HEK293 (cell line): ENCODE results near the gene NUDT22.

Experiments
- CTCF ChIA-PET: fragments of 350-600 bp; formaldehyde crosslinking; extraction: SDS; loops from one replicate; lab custom pipeline; 2021; ENCODE audit warnings: antibody characterized with exemption; lab: Yijun Ruan, JAX
- POLR2A ChIA-PET: fragments of 300-600 bp; formaldehyde crosslinking; extraction: SDS; loops from one replicate; lab custom pipeline; 2020; ENCODE audit warnings: antibody characterized with exemption, inconsistent platforms; lab: Yijun Ruan, JAX
- H3K27ac ChIP-seq: fragments of 200-500 bp; sonication (Bioruptor generic); 2 replicates; pipeline ENCODE4 v1.5.1; 2014; ENCODE audit warnings: low read depth, low read length, control low read depth, inconsistent platforms; ENCODE audit errors: extremely low read depth
- H3K36me3 ChIP-seq, 2 experiments: fragments of 200-500 bp in 1 of 2; sonication (Bioruptor generic) in 1 of 2; 1 replicate in 1 of 2; 2 replicates in 1 of 2; pipeline ENCODE4 v1.5.1; 2014 to 2017; ENCODE audit warnings: inconsistent platforms in 2 of 2, low read length in 2 of 2; ENCODE audit not compliant: control insufficient read depth in 2 of 2, insufficient read depth in 1 of 2
- H3K4me1 ChIP-seq: fragments of 200-500 bp; sonication (Bioruptor generic); 2 replicates; pipeline ENCODE4 v1.5.1; 2014; ENCODE audit warnings: mild to moderate bottlenecking, low read length, inconsistent platforms; ENCODE audit not compliant: control insufficient read depth, insufficient read depth
- H3K4me3 ChIP-seq: 2 replicates; pipeline ENCODE4 v1.5.1; 2011; ENCODE audit warnings: low read depth, mild to moderate bottlenecking, control low read depth, low read length, moderate library complexity
- H3K9me3 ChIP-seq: fragments of 200-500 bp; sonication (Bioruptor generic); 2 replicates; pipeline ENCODE4 v1.5.1; 2014; ENCODE audit warnings: low read depth, low read length, inconsistent platforms; ENCODE audit not compliant: control insufficient read depth, insufficient read depth
- GLI2 ChIP-seq: fragments of 450-650 bp; formaldehyde crosslinking; IDR thresholded peaks from 2 replicates; pipeline ENCODE4; 2017; ENCODE audit warnings: missing biosample characterization, missing genetic modification characterization, low read depth, borderline replicate concordance
- HOXD13 ChIP-seq: sonication (generic); formaldehyde crosslinking; IDR thresholded peaks from 2 replicates; pipeline ENCODE4 v1.8.0; 2022; ENCODE audit warnings: missing genetic modification reagents, borderline replicate concordance
- IKZF3 ChIP-seq: fragments of 450-650 bp; IDR thresholded peaks from 2 replicates; pipeline ENCODE4 v1.5.0; 2018; ENCODE audit warnings: missing biosample characterization, mild to moderate bottlenecking, missing genetic modification characterization, moderate library complexity
- KLF1 ChIP-seq: fragments of 450-650 bp; formaldehyde crosslinking; IDR thresholded peaks from 2 replicates; pipeline ENCODE4 v1.5.1; 2016; ENCODE audit warnings: missing biosample characterization, missing genetic modification characterization
- KLF10 ChIP-seq: fragments of 450-650 bp; IDR thresholded peaks from 2 replicates; pipeline ENCODE4 v1.5.1; 2018; ENCODE audit warnings: missing biosample characterization, mild to moderate bottlenecking, missing genetic modification characterization
- KLF7 ChIP-seq: fragments of 450-650 bp; formaldehyde crosslinking; IDR thresholded peaks from 2 replicates; pipeline ENCODE4 v1.5.1; 2016; ENCODE audit warnings: missing biosample characterization, missing genetic modification characterization, borderline replicate concordance
- KLF8 ChIP-seq: fragments of 450-650 bp; formaldehyde crosslinking; IDR thresholded peaks from 2 replicates; pipeline ENCODE4 v1.5.1; 2016; ENCODE audit warnings: missing biosample characterization, missing genetic modification characterization
- MEIS1 ChIP-seq: sonication (generic); formaldehyde crosslinking; IDR thresholded peaks from 2 replicates; pipeline ENCODE4 v1.8.1; 2022; ENCODE audit warnings: missing genetic modification reagents, mild to moderate bottlenecking, borderline replicate concordance
- SCRT1 ChIP-seq: fragments of 450-650 bp; formaldehyde crosslinking; IDR thresholded peaks from 2 replicates; pipeline ENCODE4 v1.5.1; 2016; ENCODE audit warnings: missing biosample characterization, missing genetic modification characterization, borderline replicate concordance
- YY2 ChIP-seq: fragments of 450-650 bp; formaldehyde crosslinking; IDR thresholded peaks from 2 replicates; pipeline ENCODE4 v1.5.1; 2016; ENCODE audit warnings: missing biosample characterization, missing genetic modification characterization
- ZBTB1 ChIP-seq: fragments of 450-650 bp; formaldehyde crosslinking; IDR thresholded peaks from 2 replicates; pipeline ENCODE4 v1.5.1; 2016; ENCODE audit warnings: missing biosample characterization, missing genetic modification characterization
- ZBTB17 ChIP-seq: fragments of 450-650 bp; formaldehyde crosslinking; IDR thresholded peaks from 2 replicates; pipeline ENCODE4 v1.5.1; 2016; ENCODE audit warnings: missing biosample characterization, missing genetic modification characterization
- ZBTB21 ChIP-seq: fragments of 450-650 bp; formaldehyde crosslinking; IDR thresholded peaks from 2 replicates; pipeline ENCODE4 v1.5.1; 2017; ENCODE audit warnings: missing biosample characterization, missing genetic modification characterization
- ZBTB7A ChIP-seq: fragments of 450-650 bp; formaldehyde crosslinking; IDR thresholded peaks from 2 replicates; pipeline ENCODE4 v1.5.1; 2016; ENCODE audit warnings: low read depth, missing biosample characterization, missing genetic modification characterization
- ZNF112 ChIP-seq: fragments of 450-650 bp; formaldehyde crosslinking; IDR thresholded peaks from 2 replicates; pipeline ENCODE4 v1.5.0; 2017; ENCODE audit warnings: missing biosample characterization, missing genetic modification characterization
- ZNF121 ChIP-seq: fragments of 450-650 bp; formaldehyde crosslinking; IDR thresholded peaks from 2 replicates; pipeline ENCODE4 v1.5.1; 2016; ENCODE audit warnings: missing biosample characterization, missing genetic modification characterization
- ZNF24 ChIP-seq: fragments of 450-650 bp; formaldehyde crosslinking; IDR thresholded peaks from 2 replicates; pipeline ENCODE4 v1.5.1; 2016; ENCODE audit warnings: missing biosample characterization, missing genetic modification characterization
- ZNF311 ChIP-seq: fragments of 450-650 bp; formaldehyde crosslinking; IDR thresholded peaks from 2 replicates; pipeline ENCODE4 v1.5.1; 2017; ENCODE audit warnings: missing biosample characterization, missing genetic modification characterization, borderline replicate concordance
- ZNF555 ChIP-seq: fragments of 450-650 bp; formaldehyde crosslinking; conservative IDR thresholded peaks from 2 replicates; pipeline ENCODE4 v1.5.1; 2017; ENCODE audit warnings: missing biosample characterization, mild to moderate bottlenecking, missing genetic modification characterization, inconsistent platforms
- ZNF660 ChIP-seq: fragments of 450-650 bp; IDR thresholded peaks from 2 replicates; pipeline ENCODE4 v1.5.1; 2018; ENCODE audit warnings: missing biosample characterization, mild to moderate bottlenecking, missing genetic modification characterization
- ZNF777 ChIP-seq: fragments of 450-650 bp; formaldehyde crosslinking; IDR thresholded peaks from 2 replicates; pipeline ENCODE4 v1.5.1; 2017; ENCODE audit warnings: missing biosample characterization, missing genetic modification characterization, borderline replicate concordance
- ZXDB ChIP-seq: fragments of 450-650 bp; formaldehyde crosslinking; IDR thresholded peaks from 2 replicates; pipeline ENCODE4 v1.5.1; 2016; ENCODE audit warnings: missing biosample characterization, missing genetic modification characterization
- TF ChIP-seq, protein P1 (sequence below): fragments of 450-650 bp; formaldehyde crosslinking; IDR thresholded peaks from 2 replicates; pipeline ENCODE4 v1.5.1; 2016; ENCODE audit warnings: missing biosample characterization, missing genetic modification characterization
- TF ChIP-seq, protein P2 (sequence below): fragments of 450-650 bp; formaldehyde crosslinking; IDR thresholded peaks from 2 replicates; pipeline ENCODE4 v1.5.1; 2016; ENCODE audit warnings: missing biosample characterization, missing genetic modification characterization
- TF ChIP-seq, protein P3 (sequence below): fragments of 450-650 bp; formaldehyde crosslinking; IDR thresholded peaks from 2 replicates; pipeline ENCODE4 v1.5.1; 2016; ENCODE audit warnings: missing biosample characterization, missing genetic modification characterization
- TF ChIP-seq, protein P4 (sequence below): fragments of 450-650 bp; formaldehyde crosslinking; IDR thresholded peaks from 2 replicates; pipeline ENCODE4 v1.5.1; 2016; ENCODE audit warnings: missing biosample characterization, missing genetic modification characterization
- TF ChIP-seq, protein P5 (sequence below): fragments of 450-650 bp; formaldehyde crosslinking; IDR thresholded peaks from 2 replicates; pipeline ENCODE4; 2016; ENCODE audit warnings: missing biosample characterization, missing genetic modification characterization
- TF ChIP-seq, protein P6 (sequence below): fragments of 450-650 bp; formaldehyde crosslinking; optimal IDR thresholded peaks from 2 replicates; pipeline ENCODE3; 2016; ENCODE audit warnings: missing biosample characterization, mild to moderate bottlenecking, missing genetic modification characterization

Gene NUDT22

DNA sequence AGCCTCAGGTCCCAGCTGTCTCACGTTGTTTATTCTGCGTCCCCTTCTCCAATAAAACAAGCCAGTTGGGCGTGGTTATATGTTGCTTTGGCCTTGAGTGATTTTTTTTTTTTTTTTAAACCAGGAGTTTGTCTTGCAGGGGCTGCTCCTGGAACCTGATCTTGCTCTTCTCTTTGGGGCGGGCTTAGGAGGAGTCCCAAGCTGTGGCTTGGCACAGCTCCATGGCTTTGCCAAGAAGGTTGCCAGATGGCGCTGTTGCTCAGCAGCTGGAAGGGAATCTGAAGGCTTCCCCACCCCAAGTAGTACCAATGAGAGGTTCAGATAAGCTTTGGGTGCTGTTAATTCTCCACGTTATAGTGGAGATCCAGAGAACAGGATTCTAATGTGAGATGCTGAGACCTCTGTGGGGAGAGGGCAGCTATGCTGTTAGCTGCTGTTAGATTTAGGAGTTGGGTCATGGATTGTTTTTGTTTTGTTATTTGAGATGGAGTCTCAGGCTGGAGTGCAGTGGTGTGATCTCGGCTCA is 21.5 kb upstream of the NUDT22 start:
- Histone ChIP-seq H3K27ac (peak overlapping the region; percentile 55), H3K4me1 (0 out of 2 replicates have a peak, but pooled peaks cover 8% of the 10 kb centered on the region), H3K4me3 (no peak overlapping the region), H3K9me3 (no peaks in the 10 kb centered on the region), H3K36me3 (peaks cover 4 to 75% of the 10 kb centered on the region in 2 experiments; a peak in 2 of 3 replicates)
- CTCF ChIA-PET, result interaction anchor here (0.6 to 4.7 kb wide), 32 partner anchors 8 to 448 kb away, joined by 3 to 78 read pairs (median 5); partner anchors contain the start of genes BAD, CATSPERZ, FKBP2 and NUDT22
- POLR2A ChIA-PET, result interaction anchor here (0.6 to 4.7 kb wide), 22 partner anchors 8 to 916 kb away, joined by 3 to 32 read pairs (median 5); partner anchors contain the start of genes BAD, ESRRA, FKBP2 and NUDT22
- TF ChIP-seq ZBTB1 (no peak), ZNF121 (tag by site-specific recombination) (no peak), GLI2 (tag by site-specific recombination) (no peak), ZNF660 (tag by site-specific recombination) (peak; percentile 24; the same call in 1 of the 2 replicates), ZNF311 (tag by site-specific recombination) (no peak), IKZF3 (tag by site-specific recombination) (peak; percentile 69), ZNF112 (tag by site-specific recombination) (no peak), ZBTB7A (tag by site-specific recombination) (no peak), KLF10 (0 out of 2 replicates have a peak, but pooled peaks have one; percentile 24), MEIS1 (CRISPR knock-in tag) (no peak), HOXD13 (no peak), SCRT1 (tag by site-specific recombination) (no peak), YY2 (tag by site-specific recombination) (no peak), ZBTB21 (tag by site-specific recombination) (no peak), KLF1 (peak; percentile 80), KLF8 (tag by site-specific recombination) (peak; percentile 67; the same call in 1 of the 2 replicates), ZBTB17 (peak; percentile 87), KLF7 (0 out of 2 replicates have a peak, but pooled peaks have one; percentile 24), ZNF24 (0 out of 2 replicates have a peak, but pooled peaks have one; percentile 44), ZNF555 (no peak), ZXDB (peak; percentile 93), ZNF777 (tag by site-specific recombination) (no peak)
- TF ChIP-seq, protein P1, sequence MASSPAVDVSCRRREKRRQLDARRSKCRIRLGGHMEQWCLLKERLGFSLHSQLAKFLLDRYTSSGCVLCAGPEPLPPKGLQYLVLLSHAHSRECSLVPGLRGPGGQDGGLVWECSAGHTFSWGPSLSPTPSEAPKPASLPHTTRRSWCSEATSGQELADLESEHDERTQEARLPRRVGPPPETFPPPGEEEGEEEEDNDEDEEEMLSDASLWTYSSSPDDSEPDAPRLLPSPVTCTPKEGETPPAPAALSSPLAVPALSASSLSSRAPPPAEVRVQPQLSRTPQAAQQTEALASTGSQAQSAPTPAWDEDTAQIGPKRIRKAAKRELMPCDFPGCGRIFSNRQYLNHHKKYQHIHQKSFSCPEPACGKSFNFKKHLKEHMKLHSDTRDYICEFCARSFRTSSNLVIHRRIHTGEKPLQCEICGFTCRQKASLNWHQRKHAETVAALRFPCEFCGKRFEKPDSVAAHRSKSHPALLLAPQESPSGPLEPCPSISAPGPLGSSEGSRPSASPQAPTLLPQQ (tag by site-specific recombination), result peak; percentile 56; the same call in 1 of the 2 replicates
- TF ChIP-seq, protein P2, sequence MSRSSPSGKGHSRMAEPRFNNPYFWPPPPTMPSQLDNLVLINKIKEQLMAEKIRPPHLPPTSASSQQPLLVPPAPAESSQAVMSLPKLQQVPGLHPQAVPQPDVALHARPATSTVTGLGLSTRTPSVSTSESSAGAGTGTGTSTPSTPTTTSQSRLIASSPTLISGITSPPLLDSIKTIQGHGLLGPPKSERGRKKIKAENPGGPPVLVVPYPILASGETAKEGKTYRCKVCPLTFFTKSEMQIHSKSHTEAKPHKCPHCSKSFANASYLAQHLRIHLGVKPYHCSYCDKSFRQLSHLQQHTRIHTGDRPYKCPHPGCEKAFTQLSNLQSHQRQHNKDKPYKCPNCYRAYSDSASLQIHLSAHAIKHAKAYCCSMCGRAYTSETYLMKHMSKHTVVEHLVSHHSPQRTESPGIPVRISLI, result peak; percentile 84
- TF ChIP-seq, protein P3, sequence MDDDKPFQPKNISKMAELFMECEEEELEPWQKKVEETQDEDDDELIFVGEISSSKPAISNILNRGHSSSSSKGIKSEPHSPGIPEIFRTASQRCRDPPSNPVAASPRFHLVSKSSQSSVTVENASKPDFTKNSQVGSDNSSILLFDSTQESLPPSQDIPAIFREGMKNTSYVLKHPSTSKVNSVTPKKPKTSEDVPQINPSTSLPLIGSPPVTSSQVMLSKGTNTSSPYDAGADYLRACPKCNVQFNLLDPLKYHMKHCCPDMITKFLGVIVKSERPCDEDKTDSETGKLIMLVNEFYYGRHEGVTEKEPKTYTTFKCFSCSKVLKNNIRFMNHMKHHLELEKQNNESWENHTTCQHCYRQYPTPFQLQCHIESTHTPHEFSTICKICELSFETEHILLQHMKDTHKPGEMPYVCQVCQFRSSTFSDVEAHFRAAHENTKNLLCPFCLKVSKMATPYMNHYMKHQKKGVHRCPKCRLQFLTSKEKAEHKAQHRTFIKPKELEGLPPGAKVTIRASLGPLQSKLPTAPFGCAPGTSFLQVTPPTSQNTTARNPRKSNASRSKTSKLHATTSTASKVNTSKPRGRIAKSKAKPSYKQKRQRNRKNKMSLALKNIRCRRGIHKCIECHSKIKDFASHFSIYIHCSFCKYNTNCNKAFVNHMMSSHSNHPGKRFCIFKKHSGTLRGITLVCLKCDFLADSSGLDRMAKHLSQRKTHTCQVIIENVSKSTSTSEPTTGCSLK, result no peak
- TF ChIP-seq, protein P4, sequence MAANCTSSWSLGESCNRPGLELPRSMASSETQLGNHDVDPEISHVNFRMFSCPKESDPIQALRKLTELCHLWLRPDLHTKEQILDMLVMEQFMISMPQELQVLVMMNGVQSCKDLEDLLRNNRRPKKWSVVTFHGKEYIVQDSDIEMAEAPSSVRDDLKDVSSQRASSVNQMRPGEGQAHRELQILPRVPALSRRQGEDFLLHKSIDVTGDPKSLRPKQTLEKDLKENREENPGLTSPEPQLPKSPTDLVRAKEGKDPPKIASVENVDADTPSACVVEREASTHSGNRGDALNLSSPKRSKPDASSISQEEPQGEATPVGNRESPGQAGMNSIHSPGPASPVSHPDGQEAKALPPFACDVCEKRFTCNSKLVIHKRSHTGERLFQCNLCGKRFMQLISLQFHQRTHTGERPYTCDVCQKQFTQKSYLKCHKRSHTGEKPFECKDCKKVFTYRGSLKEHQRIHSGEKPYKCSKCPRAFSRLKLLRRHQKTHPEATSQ (tag by site-specific recombination), result no peak
- TF ChIP-seq, protein P5, sequence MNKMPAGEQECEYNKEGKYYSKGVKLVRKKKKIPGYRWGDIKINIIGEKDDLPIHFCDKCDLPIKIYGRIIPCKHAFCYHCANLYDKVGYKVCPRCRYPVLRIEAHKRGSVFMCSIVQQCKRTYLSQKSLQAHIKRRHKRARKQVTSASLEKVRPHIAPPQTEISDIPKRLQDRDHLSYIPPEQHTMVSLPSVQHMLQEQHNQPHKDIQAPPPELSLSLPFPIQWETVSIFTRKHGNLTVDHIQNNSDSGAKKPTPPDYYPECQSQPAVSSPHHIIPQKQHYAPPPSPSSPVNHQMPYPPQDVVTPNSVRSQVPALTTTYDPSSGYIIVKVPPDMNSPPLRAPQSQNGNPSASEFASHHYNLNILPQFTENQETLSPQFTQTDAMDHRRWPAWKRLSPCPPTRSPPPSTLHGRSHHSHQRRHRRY (tag by site-specific recombination), result no peak
- TF ChIP-seq, protein P6, sequence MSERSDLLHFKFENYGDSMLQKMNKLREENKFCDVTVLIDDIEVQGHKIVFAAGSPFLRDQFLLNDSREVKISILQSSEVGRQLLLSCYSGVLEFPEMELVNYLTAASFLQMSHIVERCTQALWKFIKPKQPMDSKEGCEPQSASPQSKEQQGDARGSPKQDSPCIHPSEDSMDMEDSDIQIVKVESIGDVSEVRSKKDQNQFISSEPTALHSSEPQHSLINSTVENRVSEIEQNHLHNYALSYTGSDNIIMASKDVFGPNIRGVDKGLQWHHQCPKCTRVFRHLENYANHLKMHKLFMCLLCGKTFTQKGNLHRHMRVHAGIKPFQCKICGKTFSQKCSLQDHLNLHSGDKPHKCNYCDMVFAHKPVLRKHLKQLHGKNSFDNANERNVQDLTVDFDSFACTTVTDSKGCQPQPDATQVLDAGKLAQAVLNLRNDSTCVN, result no peak
